Activated CD8-positive, alpha-beta memory T cell treated with anti-CD3 and anti-CD28 coated beads for 4 hours (primary cell): Measurements from ENCODE around the gene COL18A1.

Experiments used
- DNase-seq, 2 donors: peaks; one replicate each; pipeline ENCODE4 v3.0.0-alpha.2; 2020; ENCODE audit warnings: low read depth in 2 of 2

The COL18A1 gene

DNA sequence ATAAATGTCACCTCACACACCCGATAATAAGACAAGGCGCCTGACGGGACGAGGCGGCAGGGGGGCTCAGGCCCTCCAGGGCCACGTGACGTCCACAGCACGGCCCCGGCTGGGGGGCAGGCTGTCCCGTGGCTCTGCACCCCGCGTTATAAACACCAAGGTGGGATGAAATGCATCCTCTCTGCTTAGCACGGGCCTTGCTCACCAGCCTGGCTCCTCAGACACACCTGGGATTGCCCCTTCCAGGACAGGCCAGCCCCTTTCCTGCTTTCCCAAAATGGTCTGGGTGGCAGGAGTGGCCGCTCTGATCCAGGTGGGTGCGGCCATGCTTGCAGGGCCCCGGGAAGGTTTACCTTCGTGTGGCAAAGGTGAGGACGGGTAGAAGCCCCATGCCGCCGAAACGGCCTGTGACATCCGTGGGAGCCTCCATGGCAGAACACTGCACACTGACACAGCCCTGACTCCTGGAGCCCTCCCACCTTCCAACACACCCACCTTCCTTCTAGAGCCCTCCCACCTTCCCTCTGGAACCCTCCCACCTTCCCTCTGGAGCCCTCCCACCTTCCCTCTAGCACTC is 101.4 kb downstream of the COL18A1 start:
- no peak for DNase-seq

DNA sequence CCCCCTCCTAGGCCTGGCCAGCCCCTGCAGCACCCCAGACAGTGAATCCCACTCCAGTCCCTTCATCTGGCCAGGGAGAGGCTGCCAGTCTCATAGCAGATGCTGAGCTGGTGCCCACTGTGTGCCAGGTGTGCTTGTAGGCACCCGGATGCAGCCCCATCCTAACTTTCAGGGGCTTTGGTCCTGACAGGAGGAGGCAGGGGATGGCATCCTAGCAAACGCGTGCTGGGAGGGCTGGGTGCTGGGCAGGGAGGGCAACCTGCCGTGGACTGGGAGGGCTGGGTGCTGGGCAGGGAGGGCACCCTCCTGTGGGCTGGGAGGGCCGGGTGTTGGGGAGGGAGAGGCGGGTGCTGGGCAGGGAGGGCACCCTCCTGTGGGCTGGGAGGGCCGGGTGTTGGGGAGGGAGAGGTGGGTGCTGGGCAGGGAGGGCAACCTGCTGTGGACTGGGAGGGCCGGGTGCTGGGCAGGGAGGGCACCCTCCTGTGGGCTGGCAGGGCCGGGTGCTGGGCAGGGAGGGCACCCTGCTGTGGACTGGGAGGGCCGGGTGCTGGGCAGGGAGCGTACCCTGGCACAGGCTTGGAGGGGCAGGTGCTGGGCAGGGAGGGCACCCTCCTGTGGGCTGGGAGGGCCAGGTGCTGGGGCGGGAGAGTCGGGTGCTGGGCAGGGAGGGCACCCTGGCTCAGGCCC is 102.0 kb downstream of the COL18A1 start:
- DNase-seq, result no peak

DNA sequence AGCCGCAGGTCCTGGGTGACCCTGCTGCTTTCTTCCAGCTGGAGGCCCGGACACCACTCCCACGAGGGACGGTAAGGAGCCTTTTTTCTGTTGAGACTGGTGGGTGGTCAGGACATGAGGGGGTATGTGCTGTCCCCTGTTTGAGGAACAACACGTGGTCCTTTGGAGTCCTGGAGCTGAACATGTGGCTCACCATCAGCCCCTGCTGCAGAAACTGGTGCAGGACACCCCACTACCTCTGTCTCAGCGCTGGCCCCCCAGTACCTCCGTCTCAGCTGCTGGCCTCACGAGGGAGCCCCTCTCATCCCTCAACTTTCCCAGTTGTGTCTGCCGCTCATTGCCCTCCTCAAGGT is 102.5 kb downstream of the COL18A1 start:
- DNase-seq, result no peak

DNA sequence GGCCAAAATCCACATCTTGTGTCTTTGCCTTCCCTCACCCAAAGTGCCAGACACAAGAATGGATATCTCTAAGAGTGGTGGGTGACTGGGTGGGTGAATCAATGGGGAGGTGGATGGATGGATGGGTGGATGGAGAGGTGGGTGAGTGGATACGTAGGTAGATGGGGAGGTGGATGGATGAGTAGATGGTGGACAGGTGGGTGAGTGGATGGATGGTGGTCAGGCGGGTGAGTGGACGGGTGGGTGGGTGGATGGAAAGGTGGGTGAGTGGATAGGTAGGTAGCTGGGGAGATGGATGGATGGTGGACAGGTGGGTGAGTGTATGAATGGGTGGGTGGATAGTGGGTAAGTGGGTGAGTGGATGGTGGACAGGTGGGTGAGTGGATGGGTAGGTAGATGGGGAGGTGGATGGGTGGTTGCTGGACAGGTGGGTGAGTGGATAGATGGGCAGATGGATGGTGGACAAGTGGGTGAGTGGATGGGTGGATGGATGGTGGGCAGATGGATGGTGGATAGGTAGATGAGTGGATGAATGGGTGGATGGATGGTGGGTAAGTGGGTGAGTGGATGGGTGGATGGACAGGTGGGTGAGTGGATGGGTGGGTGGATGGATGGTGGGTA is 103.0 kb downstream of the COL18A1 start:
- no peak for DNase-seq

DNA sequence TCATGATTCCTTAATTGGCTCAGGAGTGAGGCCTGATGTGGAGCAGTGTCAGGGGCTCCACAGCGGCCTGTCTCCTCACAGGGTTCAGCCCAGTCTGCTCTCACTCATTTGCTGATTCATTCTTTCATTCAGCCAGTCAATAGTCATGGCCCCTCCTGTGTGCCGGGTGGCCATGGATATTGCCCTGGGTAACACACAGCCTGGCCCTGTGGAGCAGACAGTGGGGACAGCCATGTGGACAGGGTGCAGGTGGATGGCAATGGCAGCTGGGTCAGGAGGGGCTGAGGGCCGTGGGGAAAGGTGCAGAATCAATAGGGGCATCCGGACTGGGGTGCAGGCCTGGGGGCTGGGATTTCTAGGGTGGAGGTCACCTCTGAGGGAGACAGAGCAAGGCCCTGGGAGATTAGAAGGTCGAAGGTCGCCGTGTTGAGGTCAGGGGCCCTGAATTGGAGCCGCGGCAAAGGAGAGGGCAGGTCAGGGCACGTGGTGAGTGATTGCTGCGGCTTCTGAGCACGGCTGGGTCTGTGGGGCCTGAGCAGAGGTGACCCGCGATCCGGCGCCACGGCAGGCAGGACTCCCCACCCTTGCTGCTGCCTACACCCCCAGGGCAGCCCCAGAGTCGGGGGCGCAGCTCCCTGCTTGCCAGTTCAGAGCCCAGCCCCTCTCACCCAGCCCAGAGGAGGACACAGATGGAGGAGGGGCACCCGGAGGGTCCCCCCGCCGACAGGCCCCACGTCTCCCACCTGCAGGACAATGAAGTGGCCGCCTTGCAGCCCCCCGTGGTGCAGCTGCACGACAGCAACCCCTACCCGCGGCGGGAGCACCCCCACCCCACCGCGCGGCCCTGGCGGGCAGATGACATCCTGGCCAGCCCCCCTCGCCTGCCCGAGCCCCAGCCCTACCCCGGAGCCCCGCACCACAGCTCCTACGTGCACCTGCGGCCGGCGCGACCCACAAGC is 103.9 kb downstream of the COL18A1 start:
- no peak for DNase-seq

DNA sequence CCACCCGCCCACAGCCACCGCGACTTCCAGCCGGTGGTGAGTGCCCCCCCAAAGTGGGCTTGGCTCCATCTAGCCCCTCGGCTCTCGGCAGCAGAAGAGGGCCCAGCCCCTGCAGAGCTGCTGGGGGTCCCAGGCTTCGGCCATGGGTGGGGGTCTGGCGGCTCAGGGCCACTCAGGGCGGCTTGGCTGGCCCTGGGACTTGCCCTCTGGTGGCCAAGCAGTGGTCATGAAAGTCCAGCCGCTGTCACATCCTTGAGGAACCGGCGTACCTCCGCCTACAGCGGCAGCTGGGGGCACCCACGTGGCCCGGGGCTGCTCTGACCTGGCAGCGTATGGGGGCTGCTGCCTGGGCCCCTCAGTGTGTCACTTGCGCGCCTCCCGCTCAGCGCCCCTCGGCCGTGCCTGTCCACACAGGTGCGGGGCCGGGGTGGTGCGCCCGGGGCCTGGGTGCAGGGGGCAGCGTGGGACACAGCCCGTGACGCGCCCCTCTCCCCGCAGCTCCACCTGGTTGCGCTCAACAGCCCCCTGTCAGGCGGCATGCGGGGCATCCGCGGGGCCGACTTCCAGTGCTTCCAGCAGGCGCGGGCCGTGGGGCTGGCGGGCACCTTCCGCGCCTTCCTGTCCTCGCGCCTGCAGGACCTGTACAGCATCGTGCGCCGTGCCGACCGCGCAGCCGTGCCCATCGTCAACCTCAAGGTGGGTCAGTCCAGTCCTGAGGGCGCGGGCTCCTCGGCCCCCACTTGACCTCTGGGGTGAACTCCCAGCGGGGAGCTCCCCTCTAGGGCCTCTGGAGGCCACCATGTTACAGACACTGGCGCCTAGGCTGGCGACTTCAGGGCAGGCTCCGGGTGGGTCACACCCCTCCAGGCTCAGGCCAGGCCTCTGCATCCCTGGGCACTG is 104.9 kb downstream of the COL18A1 start:
- DNase-seq, result no peak

DNA sequence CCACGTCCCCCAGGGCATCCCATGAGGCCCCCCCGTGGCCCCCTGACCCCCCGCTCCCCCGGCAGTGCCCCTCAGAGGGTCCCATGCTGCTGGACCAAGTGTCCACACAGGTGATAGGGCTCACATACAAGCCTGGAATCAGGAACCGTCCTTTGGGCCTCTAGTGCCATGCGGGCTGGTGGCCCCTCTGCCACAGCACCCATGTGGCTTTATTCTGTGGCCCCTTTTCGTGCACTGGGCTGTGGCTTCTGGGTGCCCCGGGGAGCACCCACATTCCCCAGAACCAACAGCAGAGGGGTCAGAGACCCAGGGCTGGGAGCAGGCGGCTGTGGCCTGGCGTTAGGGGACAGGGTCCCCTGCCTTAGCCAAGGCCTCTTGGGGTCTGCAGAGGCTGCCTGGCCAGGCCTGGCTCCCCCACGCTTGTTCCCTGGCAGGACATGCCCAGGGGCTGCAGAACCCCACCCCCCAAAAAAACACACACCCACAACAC is 105.5 kb downstream of the COL18A1 start:
- DNase-seq, result no peak

DNA sequence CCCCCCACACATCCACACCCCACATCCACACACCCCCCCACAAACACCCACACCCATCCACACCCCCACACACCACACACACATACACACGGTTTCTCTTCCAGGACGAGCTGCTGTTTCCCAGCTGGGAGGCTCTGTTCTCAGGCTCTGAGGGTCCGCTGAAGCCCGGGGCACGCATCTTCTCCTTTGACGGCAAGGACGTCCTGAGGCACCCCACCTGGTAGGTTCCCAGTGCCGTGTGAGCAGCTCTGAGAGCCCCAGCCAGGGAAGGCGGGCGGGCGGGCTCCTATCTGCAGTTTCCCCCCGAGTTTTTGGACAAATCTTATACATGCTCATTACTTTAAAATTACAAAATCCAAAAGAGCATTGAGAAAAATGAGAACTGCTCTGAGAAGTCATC is 106.0 kb downstream of the COL18A1 start:
- DNase-seq, result no peak

DNA sequence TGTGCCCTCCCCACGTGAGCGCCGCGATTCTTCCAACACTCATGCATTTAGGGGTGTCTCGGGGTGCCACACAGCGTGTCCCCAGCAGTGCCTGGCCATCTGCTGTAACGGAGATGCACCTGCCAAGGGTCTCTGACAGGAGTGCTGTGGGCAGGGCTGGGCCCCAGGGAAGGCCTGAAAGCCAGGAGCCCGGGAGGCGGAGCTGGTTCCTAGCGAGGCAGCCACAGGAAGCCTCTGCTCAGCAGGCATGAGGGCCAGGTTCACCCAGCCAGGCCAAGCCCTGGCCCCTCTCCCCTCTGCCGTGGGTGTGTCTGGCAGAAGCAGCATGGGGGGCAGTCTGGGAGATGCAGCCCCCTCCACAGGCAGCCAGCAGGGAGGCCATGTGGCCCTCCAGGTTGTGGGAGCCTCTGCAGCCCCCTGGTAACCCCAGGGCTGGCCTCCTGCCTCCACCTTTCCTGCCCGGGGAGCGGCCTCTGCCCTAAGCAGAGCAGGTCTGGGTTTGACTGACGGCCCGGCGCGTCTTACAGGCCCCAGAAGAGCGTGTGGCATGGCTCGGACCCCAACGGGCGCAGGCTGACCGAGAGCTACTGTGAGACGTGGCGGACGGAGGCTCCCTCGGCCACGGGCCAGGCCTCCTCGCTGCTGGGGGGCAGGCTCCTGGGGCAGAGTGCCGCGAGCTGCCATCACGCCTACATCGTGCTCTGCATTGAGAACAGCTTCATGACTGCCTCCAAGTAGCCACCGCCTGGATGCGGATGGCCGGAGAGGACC is 106.9 kb downstream of the COL18A1 start:
- DNase-seq, result no peak

DNA sequence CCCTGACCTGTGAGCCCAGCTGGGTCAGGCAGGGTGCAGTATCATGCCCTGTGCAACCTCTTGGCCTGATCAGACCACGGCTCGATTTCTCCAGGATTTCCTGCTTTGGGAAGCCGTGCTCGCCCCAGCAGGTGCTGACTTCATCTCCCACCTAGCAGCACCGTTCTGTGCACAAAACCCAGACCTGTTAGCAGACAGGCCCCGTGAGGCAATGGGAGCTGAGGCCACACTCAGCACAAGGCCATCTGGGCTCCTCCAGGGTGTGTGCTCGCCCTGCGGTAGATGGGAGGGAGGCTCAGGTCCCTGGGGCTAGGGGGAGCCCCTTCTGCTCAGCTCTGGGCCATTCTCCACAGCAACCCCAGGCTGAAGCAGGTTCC is 107.6 kb downstream of the COL18A1 start:
- no peak for DNase-seq

DNA sequence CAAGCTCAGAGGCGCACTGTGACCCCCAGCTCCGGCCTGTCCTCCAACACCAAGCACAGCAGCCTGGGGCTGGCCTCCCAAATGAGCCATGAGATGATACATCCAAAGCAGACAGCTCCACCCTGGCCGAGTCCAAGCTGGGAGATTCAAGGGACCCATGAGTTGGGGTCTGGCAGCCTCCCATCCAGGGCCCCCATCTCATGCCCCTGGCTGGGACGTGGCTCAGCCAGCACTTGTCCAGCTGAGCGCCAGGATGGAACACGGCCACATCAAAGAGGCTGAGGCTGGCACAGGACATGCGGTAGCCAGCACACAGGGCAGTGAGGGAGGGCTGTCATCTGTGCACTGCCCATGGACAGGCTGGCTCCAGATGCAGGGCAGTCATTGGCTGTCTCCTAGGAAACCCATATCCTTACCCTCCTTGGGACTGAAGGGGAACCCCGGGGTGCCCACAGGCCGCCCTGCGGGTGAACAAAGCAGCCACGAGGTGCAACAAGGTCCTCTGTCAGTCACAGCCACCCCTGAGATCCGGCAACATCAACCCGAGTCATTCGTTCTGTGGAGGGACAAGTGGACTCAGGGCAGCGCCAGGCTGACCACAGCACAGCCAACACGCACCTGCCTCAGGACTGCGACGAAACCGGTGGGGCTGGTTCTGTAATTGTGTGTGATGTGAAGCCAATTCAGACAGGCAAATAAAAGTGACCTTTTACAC is 108.2 kb downstream of the COL18A1 start:
- DNase-seq, result no peak

DNA sequence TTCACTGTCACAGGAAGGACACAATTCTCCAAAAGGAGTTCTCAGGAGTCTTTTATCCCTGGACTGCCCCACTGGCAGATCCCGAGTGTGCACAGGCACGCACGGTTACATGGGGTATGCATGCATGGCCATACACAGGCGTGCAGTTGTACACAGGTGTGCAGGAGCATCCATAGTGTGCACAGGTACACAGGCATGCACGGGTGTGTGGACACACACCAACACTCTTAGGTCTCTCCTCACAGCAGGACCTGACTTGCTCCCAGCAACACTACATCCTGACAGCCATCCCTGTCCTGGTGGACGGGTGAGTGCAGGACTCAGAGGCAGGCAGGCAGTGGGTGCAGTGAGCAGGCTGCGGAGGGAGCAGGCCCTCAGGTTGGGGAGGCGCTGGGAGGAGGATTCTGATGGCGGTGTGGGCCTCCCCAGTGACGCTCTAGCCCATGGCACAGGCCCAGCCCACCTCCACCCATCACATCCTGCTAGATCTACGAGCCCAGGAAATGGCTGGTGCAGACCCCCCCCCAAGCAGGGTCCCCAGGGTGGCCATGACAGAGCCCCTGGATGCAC is 108.9 kb downstream of the COL18A1 start:
- DNase-seq, result no peak

DNA sequence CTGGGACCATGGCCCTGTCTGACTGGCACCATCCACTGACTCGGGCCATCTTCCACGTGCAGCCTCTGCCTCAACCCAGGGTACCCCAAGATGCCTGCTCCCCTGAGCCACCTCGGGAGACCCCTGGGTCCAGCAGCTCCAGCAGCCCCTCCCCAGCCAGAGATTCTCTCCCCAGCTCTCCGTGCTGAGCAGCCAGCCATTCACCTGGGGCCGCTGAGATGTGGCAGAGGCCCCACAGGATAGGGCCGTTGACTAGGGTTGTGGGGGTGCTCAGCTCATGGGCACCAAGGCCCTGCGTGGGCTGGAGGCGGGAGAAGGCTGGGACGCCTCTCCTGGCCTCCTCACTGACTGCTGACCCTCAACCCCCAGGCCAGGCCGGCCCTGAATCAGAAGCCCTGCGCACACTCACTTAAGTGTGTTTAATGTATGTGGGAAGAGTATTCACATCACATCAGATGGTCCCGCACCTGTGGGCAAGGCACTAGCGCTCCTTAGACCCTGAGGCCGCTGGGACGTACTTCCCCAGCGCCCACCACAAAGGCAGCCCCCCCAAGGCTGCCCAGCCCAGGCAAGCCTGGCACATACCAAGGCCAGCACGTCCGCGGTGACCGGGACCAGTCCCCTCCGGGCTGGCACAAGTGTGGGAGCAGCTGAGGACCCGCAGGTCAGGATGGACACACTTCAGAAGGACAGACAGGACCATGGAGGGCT is 109.5 kb downstream of the COL18A1 start:
- DNase-seq, result no peak

DNA sequence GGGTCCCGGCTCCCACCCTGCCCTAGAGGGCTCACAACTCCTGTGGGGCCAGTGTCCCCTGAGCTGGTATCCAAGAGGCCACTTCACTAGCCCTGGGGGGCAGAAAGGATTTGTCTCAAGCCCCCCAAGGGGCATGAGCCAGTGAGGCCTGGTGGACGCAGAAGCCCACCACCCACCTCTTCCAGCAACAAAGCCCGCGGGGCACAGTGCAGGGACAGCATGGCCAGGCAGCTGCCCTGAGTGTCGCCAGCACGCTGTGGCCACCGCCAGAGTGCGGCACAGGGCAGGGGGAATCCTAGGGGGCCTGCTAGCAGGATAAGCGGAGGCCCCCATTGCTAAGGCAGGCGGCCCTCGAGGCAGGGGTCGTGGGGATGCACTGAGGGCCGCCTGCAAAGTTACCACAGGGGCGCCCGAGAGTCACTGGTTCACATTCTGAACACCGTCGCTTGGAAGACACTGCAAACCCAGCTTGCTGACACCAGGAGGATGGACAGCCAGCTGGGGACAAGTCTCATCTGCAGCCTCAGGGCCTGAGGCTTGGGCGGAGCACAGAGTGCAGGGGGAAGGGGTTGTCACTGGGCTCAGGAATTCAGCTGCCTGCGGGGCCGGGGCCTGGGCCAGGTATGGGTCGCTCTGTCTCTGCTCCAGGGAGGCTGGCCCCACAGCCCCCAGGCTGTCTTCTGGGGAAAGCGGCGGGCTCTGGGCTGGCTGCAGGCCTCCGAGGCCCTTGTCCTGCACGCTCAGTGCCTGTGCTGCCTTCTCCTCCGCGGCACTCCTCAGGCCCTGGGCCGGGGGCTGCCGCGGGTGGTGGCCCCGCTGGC is 110.5 kb downstream of the COL18A1 start:
- DNase-seq, result no peak

DNA sequence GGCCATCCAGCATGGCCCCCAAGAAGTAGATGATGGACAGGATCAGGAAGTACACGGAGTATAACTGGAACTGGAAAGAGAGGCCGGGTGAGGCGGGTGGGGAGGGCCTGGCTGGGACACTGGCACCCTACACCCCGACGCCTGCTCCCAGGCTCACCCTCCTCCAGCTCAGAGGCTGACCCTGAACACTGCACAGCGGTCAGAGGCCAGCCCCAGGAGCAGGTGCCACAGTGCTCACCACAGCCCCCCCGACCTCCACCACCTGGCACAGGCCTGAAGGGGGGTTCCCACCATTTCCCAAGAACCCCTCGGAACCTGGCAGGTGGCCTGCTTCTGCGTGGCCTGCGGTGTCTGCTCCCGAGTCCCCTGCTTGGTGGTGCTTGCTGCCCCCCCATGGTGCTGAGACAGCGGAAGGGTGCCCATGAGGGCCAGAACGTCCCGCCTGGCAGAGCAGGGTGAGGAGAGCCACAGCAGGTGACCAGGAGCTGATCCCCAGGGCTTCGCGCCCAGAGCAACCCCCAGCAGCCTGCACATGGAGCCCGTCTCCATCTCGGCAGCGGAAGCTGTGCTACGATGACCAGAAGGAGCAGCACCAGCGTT is 111.2 kb downstream of the COL18A1 start:
- DNase-seq, result no peak

DNA sequence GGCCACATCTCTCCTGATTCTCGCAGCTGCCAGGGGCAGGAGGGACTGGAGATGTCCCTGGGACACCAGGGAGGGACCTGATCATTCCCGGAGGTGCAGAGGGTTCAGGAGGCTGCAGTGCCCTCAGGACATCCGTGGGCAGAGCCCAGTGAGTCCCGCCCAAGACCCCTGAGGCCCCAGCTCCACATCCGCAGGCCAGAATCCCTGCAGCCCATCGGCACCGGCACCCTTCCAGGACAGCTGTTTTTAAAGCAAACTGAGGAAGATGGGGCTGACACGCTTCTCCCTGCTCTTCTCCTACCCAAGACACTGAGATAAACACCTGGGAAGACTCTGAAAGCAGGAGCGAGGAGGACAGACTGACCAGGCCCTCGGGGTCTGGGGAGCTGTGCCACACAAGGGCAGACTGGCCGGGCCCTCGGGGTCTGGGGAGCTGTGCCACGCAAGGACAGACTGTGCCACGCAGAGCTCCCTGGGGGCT is 111.7 kb downstream of the COL18A1 start:
- no peak for DNase-seq
